Astrocyte of the spinal cord (primary cell): Measurements from ENCODE around the gene NKX3-2.

Source experiments
- DNase-seq: peaks from one replicate; pipeline ENCODE4 v3.0.0; 2011; ENCODE audit warnings: low read depth, low spot score
- H3K4me3 ChIP-seq: 2 replicates; pipeline ENCODE4 v1.5.1; 2011; ENCODE audit warnings: low read depth, mild to moderate bottlenecking, low read length, moderate library complexity
- in situ Hi-C: cut with HindIII; loops from 2 replicates; pipeline ENCODE4 v1.10.0; 2017; ENCODE audit warnings: low sequenced_read_pairs
- TF ChIP-seq, protein P1 (sequence below): IDR thresholded peaks from 2 replicates; pipeline ENCODE4 v1.5.1; 2012; ENCODE audit warnings: low read depth, mild to moderate bottlenecking, low read length, inconsistent platforms

The NKX3-2 gene

DNA sequence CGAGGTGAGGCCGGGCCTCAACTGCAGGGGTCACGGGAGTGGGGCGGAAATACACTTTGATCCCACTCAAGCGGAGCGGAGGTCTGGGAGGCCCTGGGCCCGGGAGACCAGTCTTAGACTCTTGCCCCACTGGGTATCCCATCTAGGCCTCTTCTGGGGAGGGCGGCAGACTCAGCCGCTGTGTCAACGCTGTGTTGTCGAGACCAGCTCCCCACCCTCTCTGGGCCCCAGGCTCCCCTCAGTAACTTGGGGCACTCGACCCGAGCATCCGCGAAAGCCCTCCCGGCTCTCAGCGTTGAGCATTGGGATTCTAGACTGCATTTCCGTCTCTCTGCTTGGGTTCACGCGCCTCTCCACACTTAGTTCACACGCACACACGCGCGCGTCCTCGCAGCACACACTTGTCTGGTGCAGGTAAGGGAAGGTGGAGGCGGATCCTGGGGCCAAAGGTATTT is 1.7 kb downstream of the NKX3-2 start:
- H3K4me3 ChIP-seq, result no peak overlapping the region
- TF ChIP-seq, protein P1, sequence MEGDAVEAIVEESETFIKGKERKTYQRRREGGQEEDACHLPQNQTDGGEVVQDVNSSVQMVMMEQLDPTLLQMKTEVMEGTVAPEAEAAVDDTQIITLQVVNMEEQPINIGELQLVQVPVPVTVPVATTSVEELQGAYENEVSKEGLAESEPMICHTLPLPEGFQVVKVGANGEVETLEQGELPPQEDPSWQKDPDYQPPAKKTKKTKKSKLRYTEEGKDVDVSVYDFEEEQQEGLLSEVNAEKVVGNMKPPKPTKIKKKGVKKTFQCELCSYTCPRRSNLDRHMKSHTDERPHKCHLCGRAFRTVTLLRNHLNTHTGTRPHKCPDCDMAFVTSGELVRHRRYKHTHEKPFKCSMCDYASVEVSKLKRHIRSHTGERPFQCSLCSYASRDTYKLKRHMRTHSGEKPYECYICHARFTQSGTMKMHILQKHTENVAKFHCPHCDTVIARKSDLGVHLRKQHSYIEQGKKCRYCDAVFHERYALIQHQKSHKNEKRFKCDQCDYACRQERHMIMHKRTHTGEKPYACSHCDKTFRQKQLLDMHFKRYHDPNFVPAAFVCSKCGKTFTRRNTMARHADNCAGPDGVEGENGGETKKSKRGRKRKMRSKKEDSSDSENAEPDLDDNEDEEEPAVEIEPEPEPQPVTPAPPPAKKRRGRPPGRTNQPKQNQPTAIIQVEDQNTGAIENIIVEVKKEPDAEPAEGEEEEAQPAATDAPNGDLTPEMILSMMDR, result no peak
- in situ Hi-C loops, result no loop called here
- no peak for DNase-seq

DNA sequence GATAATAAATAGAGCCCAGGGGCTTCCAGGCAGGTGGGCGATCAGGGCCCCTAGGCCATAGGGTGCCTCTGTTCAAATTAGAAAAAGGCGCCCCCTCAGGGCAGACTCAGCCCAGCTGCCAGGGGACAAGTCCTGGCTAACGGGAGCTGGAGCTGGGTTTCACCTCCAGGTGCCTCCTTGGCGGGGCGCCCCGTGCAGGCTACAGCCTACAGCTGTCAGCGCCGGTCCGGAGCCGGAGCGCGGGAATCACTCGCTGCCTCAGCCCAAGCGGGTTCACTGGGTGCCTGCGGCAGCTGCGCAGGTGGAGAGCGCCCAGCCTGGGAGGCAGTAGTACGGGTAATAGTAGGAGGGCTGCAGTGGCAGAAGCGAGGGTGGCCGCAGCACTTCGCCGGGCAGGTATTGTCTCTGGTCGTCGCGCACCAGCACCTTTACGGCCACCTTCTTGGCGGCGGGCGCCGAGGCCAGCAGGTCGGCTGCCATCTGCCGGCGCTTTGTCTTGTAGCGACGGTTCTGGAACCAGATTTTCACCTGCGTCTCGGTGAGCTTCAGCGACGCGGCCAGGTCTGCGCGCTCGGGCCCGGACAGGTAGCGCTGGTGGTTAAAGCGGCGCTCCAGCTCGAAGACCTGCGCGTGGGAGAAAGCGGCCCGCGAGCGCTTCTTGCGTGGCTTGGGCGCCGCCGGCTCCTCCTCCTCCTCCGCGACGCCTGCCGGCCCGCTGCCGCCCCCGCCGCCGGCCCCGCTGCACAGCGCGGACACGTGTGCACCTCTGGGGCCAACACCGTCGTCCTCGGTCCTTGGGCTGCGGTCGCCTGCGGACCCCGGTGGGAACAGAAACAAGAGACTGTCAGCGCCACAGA is 2.4 kb downstream of the NKX3-2 start:
- H3K4me3 ChIP-seq, result no peak overlapping the region
- TF ChIP-seq, protein P1, result peak; percentile 30
- in situ Hi-C loops, result no loop called here
- no peak for DNase-seq

DNA sequence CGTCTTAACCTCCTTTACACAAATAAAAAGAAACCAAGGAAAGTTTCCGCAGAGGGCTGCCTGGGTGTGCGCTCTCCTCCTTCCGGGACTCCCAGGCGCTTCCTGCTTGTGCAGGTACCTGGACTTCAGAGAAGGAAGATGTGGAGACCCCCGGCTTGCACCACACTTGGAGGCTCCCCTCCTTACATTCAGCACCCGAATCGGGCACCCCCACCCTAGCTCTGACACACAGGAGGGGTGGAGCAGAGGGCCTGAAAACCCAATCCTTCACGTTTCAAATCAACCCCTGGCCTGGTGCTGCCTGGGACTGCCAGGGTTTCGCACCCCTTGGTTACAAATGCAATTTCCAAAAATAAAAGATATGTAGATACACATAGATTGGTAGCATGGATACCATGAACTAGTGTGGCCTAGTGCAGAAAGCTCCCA is 3.1 kb downstream of the NKX3-2 start:
- no peak for DNase-seq
- TF ChIP-seq, protein P1, result no peak
- in situ Hi-C loops, result no loop called here
- no peak overlapping the region for H3K4me3 ChIP-seq

DNA sequence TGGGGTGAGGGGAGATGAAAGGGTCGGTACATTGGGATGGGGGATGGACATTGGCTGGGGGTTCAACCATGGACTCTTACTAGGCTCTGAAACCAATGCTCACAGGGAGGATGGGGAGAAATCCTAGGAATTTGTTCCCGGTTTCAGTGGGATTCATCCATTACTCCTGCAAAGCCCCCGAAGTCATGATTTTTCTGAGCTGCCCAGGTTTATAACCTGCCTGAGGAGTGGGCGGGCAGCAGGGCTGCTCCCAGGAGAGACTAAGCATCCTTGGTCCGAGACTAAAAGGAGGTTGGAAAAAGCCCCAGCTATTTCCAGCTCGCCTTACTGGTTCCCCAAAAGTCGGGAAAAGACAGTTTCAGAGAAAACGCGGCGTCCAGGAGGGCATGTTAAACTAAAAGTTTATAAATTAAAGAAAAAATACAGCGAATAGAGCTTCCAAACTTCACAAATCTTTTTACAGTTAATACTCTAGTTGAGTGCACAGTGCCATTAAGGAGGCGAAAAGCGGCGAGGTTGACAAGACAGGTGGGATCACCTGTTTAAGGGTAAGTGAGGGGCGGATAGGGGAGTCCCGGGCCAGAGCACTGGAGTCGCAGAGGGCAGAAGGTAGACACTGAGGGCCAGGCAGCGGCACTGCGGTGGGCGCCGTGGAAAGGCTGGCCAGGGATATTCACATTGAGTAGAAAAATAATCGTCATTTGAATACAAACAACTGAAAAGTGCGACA is 3.7 kb downstream of the NKX3-2 start:
- H3K4me3 ChIP-seq, result no peak overlapping the region
- in situ Hi-C loops, result no loop called here
- TF ChIP-seq, protein P1, result no peak
- DNase-seq, result no peak

DNA sequence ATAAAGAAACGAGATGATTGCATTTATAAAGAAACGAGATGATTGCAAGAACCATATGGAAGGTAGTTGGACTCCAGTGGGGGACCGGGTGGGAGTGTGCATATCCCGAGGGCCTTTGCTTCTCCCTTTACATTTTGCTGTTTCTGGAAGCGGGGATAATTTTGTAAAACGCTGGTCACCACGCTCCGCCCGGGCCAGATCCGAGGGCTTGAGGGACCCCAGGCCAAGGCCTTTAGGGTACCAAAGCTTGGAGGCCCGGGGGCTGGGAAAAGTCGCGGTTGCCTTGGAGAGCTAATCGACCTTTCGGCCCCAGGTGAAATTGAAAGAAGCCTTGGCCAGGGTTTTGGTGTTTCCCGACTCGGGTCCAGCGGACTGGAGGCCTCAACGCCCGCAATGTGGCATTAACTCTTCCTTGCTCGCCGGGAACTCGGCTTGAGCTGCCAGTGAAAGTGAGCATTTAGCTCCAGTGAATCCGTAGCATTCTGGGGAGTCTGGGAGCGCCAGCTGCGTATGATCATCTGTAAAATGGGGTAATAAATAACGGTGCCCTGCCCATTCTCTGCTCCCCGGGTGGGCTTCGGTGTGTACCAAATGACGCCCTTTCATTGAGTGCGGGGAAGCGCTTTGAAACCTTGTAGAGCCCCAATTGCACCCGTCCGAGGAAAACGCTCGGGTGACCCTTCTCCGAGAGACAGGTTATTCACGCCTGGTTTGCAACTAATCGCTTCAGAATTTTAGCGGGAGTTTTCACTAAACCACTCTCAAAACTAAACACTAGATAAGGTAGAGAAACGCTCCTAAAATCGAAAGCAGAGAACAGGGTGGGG is 4.5 kb downstream of the NKX3-2 start:
- in situ Hi-C loops, result no loop called here
- TF ChIP-seq, protein P1, result no peak
- H3K4me3 ChIP-seq, result no peak overlapping the region
- no peak for DNase-seq

DNA sequence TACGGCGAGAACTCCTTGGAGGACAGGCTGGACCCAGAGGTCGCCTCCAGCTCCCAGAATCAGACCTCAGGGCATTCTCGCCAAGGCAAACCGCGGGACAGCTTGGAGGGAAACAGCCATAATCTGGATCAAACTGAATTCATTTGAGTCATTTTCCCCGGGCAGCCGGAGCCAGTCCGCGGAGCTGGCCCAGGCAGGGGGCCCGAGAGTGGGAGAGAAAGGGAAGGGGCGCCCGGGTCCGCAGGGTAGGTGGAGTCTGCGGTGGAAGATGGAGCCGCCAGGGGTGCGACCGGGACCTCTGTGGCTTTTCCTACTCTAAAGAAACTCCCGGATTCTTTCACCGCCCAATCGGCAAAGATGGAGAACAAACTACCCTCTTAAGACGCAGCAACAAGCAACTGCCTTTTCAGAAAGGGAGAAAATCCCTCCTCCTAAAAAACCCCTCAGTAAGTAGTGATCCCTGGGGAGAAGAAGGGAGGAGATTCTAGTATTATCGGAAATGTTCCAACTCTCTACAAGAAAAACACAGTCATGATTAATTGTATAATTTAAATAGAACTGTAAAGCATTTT is 5.2 kb downstream of the NKX3-2 start:
- in situ Hi-C loops, result no loop called here
- H3K4me3 ChIP-seq, result no peak overlapping the region
- DNase-seq, result no peak
- TF ChIP-seq, protein P1, result no peak
